ENCODE results near the gene KAT8. TPM values are rescaled to one million over a fixed set of nuclear protein-coding genes. Genes with fewer than 3 reads are reported as not detected.
A peak's percentile ranks its signal among the peaks of the same experiment; 100 is the strongest.

The KAT8 gene
- total and polyA plus RNA-seq, 2 of the 13 experiments (the other 11 are each of a cell fraction or from before 2014, with no cell fraction given) = 79.0 to 84.2 TPM

DNA sequence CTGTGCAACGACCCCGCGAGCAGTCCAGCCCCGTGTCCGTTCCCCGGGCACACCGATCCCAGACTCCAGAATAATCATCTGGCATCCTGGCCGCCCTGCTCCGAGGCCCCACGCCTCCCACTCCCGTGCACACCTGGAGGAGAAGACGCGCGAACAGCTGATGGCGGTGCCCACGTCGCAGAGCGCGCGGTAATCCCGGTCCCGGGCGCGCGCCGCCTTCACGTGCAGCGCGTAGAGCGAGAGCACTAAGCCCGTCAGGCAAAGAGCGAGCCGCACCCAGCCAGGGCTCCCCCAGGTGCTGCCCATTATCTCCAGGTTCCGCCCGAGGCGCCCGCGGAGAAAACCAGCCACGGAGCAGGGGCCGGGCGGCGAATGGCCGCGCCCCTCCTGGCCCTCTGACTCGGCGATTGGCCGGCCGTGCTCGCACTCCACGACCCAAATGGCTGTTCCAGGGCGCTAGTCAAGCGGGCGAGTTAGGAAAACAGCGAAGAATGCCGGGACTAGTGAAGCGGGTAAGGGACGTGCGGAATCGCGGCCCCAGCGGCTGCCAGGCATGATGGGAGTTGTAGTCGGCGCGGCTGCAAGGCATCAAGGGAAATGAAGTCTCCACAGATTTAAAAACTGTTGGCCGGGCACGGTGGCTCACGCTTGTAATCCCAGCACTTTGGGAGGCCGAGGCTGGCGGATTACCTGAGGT, 22.9 kb upstream of the KAT8 start, which contains the start of gene VKORC1 (continued):
- peak; percentile 83; the same call in 1 of the 2 replicates for TF ChIP-seq CAMTA2 (CRISPR knock-in tag; IDR thresholded peaks at IDR 0.05; ENCODE audit: borderline replicate concordance)
- peak; percentile 90 for TF ChIP-seq ZNF225 (CRISPR knock-in tag; IDR thresholded peaks at IDR 0.05)
- TF ChIP-seq ELF4 (CRISPR knock-in tag; IDR thresholded peaks at IDR 0.05; ENCODE audit: borderline replicate concordance) = peak; percentile 95
- TF ChIP-seq NR2F6 (IDR thresholded peaks at IDR 0.05) = no peak
- TF ChIP-seq NR2F6 (CRISPR knock-in tag; IDR thresholded peaks at IDR 0.05) = peak; percentile 63; the same call in 1 of the 2 replicates
- peak; percentile 96 for TF ChIP-seq ARNT2 (CRISPR knock-in tag; IDR thresholded peaks at IDR 0.05; ENCODE audit: low read depth)
- TF ChIP-seq ZNF556 (CRISPR knock-in tag; IDR thresholded peaks at IDR 0.05; ENCODE audit: borderline replicate concordance) = peak; percentile 36; the same call in 1 of the 2 replicates
- TF ChIP-seq, protein P1, sequence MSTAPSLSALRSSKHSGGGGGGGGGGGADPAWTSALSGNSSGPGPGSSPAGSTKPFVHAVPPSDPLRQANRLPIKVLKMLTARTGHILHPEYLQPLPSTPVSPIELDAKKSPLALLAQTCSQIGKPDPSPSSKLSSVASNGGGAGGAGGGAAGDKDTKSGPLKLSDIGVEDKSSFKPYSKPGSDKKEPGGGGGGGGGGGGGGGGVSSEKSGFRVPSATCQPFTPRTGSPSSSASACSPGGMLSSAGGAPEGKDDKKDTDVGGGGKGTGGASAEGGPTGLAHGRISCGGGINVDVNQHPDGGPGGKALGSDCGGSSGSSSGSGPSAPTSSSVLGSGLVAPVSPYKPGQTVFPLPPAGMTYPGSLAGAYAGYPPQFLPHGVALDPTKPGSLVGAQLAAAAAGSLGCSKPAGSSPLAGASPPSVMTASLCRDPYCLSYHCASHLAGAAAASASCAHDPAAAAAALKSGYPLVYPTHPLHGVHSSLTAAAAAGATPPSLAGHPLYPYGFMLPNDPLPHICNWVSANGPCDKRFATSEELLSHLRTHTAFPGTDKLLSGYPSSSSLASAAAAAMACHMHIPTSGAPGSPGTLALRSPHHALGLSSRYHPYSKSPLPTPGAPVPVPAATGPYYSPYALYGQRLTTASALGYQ (CRISPR knock-in tag; IDR thresholded peaks at IDR 0.05) = peak; percentile 80
- no peak for TF ChIP-seq CENPX (CRISPR knock-in tag; IDR thresholded peaks at IDR 0.05)
- TF ChIP-seq, protein P2, sequence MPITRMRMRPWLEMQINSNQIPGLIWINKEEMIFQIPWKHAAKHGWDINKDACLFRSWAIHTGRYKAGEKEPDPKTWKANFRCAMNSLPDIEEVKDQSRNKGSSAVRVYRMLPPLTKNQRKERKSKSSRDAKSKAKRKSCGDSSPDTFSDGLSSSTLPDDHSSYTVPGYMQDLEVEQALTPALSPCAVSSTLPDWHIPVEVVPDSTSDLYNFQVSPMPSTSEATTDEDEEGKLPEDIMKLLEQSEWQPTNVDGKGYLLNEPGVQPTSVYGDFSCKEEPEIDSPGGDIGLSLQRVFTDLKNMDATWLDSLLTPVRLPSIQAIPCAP (CRISPR knock-in tag; IDR thresholded peaks at IDR 0.05; ENCODE audit: low read depth) = 0 out of 2 replicates have a peak, but pooled peaks have one; percentile 59
- peak; percentile 52; the same call in 1 of the 2 replicates for TF ChIP-seq ZNF296 (CRISPR knock-in tag; conservative IDR thresholded peaks at IDR 0.05)
- peak; percentile 20; the same call in 1 of the 2 replicates for TF ChIP-seq ZBTB7A (CRISPR knock-in tag; IDR thresholded peaks at IDR 0.05)
- TF ChIP-seq KLF9 (CRISPR knock-in tag; IDR thresholded peaks at IDR 0.05; ENCODE audit: low read depth) = peak; percentile 89
- TF ChIP-seq ZNF121 (CRISPR knock-in tag; IDR thresholded peaks at IDR 0.05) = peak; percentile 56; the same call in 1 of the 2 replicates
- TF ChIP-seq, protein P3, sequence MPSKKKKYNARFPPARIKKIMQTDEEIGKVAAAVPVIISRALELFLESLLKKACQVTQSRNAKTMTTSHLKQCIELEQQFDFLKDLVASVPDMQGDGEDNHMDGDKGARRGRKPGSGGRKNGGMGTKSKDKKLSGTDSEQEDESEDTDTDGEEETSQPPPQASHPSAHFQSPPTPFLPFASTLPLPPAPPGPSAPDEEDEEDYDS (CRISPR knock-in tag; IDR thresholded peaks at IDR 0.05) = peak; percentile 94
- peak; percentile 99 for TF ChIP-seq ZNF772 (CRISPR knock-in tag; IDR thresholded peaks at IDR 0.05)
- TF ChIP-seq LCORL (IDR thresholded peaks at IDR 0.05) = no peak
- peak; percentile 85 for TF ChIP-seq LCORL (CRISPR knock-in tag; IDR thresholded peaks at IDR 0.05)
- peak; percentile 57; the same call in 1 of the 2 replicates for TF ChIP-seq ZKSCAN8 (CRISPR knock-in tag; IDR thresholded peaks at IDR 0.05; ENCODE audit: borderline replicate concordance)

Data from HepG2 (cell line).